ENCODE measurements around the gene TAS1R3. TPM values are rescaled to one million over a fixed set of nuclear protein-coding genes. Genes with fewer than 3 reads are reported as not detected.

Gene TAS1R3
- total RNA-seq, 4 donors from 2014 or later, result 0.38 to 1.4 (median 0.79) TPM

DNA sequence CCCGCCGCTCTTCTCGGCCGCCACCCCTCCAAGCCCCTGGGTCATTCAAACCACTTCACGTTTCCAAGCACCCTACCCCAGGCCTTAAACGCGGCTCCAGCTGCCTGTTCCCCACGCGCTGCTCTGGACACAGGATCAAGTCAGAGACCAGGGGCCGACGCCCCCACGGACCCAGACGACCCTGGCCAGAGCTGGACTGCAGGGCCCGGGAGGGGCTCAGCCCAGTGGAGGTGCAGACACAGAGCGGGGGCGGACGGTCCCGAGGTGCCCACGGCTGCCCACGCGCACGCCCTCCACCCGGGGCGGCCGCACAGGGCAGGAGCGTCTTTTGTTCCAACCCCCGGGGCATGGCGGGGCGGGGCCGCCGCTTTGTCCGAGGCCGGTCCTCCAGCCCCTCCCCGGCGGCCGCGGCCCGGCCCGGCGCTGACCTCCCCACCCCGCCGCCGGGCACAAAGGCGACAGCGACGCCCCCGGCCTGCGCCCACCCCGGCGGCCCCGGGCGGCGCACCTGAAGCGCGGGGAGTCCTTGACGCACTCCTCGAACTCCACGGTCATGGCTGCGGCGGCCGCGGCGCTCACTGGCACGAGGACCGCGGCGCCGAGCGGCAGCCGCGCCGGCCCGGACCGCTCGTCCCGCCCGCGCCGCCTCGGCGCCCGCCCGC is 23.7 kb upstream of the TAS1R3 start:
- peak overlapping the region; percentile 45 for H3K4me3 ChIP-seq (ENCODE audit: low read depth, poor library complexity, severe bottlenecking)
- no peak for TF ChIP-seq POLR2A (IDR thresholded peaks at IDR 0.05)
- TF ChIP-seq, protein P1, sequence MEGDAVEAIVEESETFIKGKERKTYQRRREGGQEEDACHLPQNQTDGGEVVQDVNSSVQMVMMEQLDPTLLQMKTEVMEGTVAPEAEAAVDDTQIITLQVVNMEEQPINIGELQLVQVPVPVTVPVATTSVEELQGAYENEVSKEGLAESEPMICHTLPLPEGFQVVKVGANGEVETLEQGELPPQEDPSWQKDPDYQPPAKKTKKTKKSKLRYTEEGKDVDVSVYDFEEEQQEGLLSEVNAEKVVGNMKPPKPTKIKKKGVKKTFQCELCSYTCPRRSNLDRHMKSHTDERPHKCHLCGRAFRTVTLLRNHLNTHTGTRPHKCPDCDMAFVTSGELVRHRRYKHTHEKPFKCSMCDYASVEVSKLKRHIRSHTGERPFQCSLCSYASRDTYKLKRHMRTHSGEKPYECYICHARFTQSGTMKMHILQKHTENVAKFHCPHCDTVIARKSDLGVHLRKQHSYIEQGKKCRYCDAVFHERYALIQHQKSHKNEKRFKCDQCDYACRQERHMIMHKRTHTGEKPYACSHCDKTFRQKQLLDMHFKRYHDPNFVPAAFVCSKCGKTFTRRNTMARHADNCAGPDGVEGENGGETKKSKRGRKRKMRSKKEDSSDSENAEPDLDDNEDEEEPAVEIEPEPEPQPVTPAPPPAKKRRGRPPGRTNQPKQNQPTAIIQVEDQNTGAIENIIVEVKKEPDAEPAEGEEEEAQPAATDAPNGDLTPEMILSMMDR (IDR thresholded peaks at IDR 0.05), result no peak
- WGBS, 2 donors, result 0 to 1% methylated on average over 14 to 25 of the region's 83 CpGs
- intact Hi-C loops (cut with DNase I; ENCODE audit: low total_unique reads), result no loop called here
- no peak for DNase-seq (ENCODE audit: low spot score in 2 of 2)

DNA sequence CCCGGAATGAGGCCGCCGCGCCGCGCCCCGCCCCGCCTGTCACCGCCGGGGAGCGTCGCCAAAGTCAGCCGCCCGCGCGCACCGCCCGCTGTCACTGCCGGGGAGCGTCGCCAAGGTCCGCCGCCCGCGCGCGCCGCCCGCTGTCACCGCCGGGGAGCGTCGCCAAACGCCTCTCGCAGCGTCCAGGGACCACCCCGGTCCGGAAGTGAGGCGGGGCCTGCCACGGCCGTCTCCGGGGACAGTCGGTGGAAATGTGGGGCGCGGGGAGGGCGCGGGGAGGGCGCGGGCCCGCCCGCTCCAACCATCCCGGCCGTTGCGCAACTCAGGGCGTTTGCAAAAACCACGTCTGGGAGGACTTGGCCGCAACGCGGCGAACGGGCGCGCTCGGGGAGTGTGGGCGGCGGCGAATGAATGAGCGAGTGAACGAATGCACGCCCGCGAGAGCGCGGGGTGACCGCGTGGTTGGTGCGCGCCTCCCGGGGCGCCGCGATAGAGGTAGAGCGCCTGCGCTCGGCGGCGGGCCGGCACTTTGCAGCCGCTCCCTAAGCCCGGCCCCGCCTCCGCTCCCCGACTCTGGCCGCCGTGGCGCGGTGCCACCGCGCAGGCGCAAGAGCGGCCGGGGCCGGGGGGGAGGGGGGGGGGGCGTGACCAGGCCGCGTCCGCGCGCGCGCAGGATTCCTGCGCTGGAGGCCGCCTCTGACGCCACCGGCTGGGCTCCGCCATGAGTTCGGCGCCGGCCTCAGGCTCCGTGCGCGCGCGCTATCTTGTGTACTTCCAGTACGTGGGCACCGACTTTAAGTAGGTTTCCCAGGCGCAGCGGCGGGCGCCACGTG is 22.9 kb upstream of the TAS1R3 start, which contains the start of the genes ACAP3 and PUSL1:
Gene ACAP3 (minus strand): TSS at position 8 of the 833 bp plus-strand sequence. CDS start 115 bp downstream, outside the sequence.
Gene PUSL1 (plus strand): TSS at position 675 of the 833 bp plus-strand sequence. CDS start 47 bp downstream, at position 722.
- TF ChIP-seq, protein P1 (IDR thresholded peaks at IDR 0.05), result peak in 1 of 3 donors; percentile 31
- TF ChIP-seq POLR2A (IDR thresholded peaks at IDR 0.05), result no peak
- intact Hi-C loops (cut with DNase I; ENCODE audit: low total_unique reads), result no loop called here
- 2 to 3% methylated on average over 8 to 33 of the region's 131 CpGs for WGBS, 2 donors
- H3K4me3 ChIP-seq (ENCODE audit: low read depth, poor library complexity, severe bottlenecking), result peak within 1 kb of the TSS; percentile 74
- peak; percentile 91 to 98 for DNase-seq (ENCODE audit: low spot score in 2 of 2)

DNA sequence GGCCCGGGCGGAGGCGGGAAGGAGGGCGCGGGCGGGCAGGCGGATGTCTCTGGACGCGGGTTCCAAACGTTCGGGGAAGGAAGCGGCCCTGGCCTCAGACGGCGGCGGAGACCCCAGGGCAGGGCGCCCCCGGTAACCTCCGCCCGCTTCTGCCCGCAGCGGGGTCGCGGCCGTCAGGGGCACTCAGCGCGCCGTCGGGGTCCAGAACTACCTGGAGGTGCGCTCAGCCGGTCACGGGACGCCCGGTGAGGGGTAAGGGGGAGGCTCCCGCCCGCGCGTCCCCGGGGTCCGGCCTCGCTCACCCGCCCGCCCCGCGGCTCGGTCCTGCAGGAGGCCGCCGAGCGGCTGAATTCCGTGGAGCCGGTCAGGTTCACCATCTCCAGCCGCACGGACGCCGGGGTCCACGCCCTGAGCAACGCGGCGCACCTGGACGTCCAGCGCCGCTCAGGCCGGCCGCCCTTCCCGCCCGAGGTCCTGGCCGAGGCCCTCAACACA is 22.3 kb upstream of the TAS1R3 start:
- no peak for DNase-seq (ENCODE audit: low spot score in 2 of 2)
- peak overlapping the region; percentile 74 for H3K4me3 ChIP-seq (ENCODE audit: low read depth, poor library complexity, severe bottlenecking)
- intact Hi-C loops (cut with DNase I; ENCODE audit: low total_unique reads), result no loop called here
- WGBS, 2 donors, result 0 to 1% methylated on average over 9 to 40 of the region's 66 CpGs
- no peak for TF ChIP-seq POLR2A (IDR thresholded peaks at IDR 0.05)
- TF ChIP-seq, protein P1 (IDR thresholded peaks at IDR 0.05), result no peak

DNA sequence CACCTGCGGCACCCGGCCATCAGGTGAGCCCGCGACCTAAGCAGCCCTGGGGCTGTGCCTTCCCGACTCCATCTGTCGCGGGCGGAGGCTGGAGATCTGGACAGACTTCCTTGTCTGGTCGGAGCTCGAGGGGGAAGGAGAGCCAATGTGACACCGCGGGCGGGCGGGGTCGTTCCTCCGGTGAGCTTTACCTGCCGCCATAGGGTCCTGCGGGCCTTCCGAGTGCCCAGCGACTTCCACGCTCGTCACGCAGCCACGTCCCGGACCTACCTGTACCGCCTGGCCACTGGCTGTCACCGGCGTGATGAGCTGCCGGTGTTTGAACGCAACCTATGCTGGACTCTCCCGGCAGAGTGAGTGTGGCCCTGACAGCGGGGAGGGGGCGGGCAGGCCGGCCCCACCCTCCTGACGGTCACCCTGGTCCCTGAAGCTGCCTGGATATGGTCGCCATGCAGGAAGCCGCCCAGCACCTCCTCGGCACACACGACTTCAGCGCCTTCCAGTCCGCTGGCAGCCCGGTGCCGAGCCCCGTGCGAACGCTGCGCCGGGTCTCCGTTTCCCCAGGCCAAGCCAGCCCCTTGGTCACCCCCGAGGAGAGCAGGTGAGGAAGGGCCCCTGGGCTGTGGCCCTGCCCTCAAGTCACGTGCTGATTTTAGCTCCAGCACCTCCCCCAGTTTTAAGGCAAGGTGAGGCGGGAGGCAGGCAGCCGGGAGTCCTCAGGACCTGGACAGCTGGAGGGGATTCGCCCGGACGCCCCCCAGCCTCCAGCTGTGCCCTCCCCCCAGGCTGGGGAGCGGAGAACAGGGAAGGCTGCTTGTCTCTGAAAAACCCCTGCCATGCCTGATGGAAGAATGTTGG is 21.6 kb upstream of the TAS1R3 start:
- no peak for DNase-seq (ENCODE audit: low spot score in 2 of 2)
- H3K4me3 ChIP-seq (ENCODE audit: low read depth, poor library complexity, severe bottlenecking), result peak overlapping the region; percentile 74
- intact Hi-C loops (cut with DNase I; ENCODE audit: low total_unique reads), result no loop called here
- TF ChIP-seq POLR2A (IDR thresholded peaks at IDR 0.05), result no peak
- TF ChIP-seq, protein P1 (IDR thresholded peaks at IDR 0.05), result no peak
- 36 to 51% methylated on average over 28 to 40 of the region's 57 CpGs for WGBS, 2 donors

DNA sequence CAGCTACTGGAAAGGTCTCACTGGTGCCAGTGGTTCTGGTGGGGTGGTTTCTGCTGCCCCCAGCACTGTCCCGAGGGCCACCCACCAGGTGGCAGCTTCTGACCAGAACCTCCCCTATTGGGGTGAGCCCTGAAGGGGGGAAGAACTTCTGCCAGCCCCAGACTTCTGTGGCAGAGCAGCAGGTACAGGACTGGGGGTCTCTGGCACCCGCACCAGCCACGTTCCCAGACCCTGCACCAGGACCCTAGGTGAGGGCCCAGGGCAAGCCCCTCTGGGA is 21.0 kb upstream of the TAS1R3 start:
- intact Hi-C loops (cut with DNase I; ENCODE audit: low total_unique reads), result no loop called here
- TF ChIP-seq POLR2A (IDR thresholded peaks at IDR 0.05), result no peak
- TF ChIP-seq, protein P1 (IDR thresholded peaks at IDR 0.05), result no peak
- no peak overlapping the region for H3K4me3 ChIP-seq (ENCODE audit: low read depth, poor library complexity, severe bottlenecking)
- WGBS, 2 donors, result 33 to 71% methylated on average over 1 to 3 of the region's 3 CpGs
- no peak for DNase-seq (ENCODE audit: low spot score in 2 of 2)

All from lower leg skin (tissue), 4 donors.